Breast epithelium (tissue), 3 donors: ENCODE results near the gene ARFRP1.

Source experiments
- CTCF ChIP-seq, 3 donors: fragments of 450-650 bp; IDR thresholded peaks; one replicate each; pipeline ENCODE4 v1.5.1; 2016 to 2017; ENCODE audit warnings: antibody characterized with exemption in 3 of 3, mild to moderate bottlenecking in 3 of 3, moderate library complexity in 3 of 3
- POLR2A ChIP-seq: fragments of 450-650 bp; IDR thresholded peaks from one replicate; pipeline ENCODE4 v1.6.1; 2016; ENCODE audit warnings: antibody characterized with exemption, mild to moderate bottlenecking, moderate library complexity

GRCh38 chr20:63691711-63692435 is 15.9 kb downstream of the ARFRP1 start:
- no peak for TF ChIP-seq POLR2A
- no peak for TF ChIP-seq CTCF (IDR thresholded peaks at IDR 0.05)
